ENCODE measurements around the gene RAB25. TPM values are rescaled to one million over a fixed set of nuclear protein-coding genes. Genes with fewer than 3 reads are reported as not detected.

The RAB25 gene
- total RNA-seq, 1 experiment from 2014 or later, result not detected

- TF ChIP-seq CTCF (IDR thresholded peaks at IDR 0.05), result no peak
- TF ChIP-seq TCF7L2 (IDR thresholded peaks at IDR 0.05; ENCODE audit: low read depth, low read length), result no peak
- no peak for TF ChIP-seq POLR2AphosphoS5 (IDR thresholded peaks at IDR 0.05; ENCODE audit: low read depth, low read length)
- TF ChIP-seq SIN3A (IDR thresholded peaks at IDR 0.05; ENCODE audit: borderline replicate concordance, insufficient read depth, low read depth, low read length), result no peak
- no peak for TF ChIP-seq REST (IDR thresholded peaks at IDR 0.05; ENCODE audit: insufficient read depth in 1 of 2, low read depth in 2 of 2, low read length in 1 of 2)
- no peak overlapping the region for H3K4me3 ChIP-seq (ENCODE audit: low read depth in 2 of 2, low read length in 2 of 2)
- in situ Hi-C loops (cut with HindIII; ENCODE audit: low pct_unique_long_range_greater_than_20kb, low sequenced_read_pairs) (no loop called here), intact Hi-C loops (cut with micrococcal nuclease; ENCODE audit: unreplicated experiment) (no loop called here)
- peaks cover 3% of the 10 kb centered on the region; the same call in 1 of the 2 replicates for H3K4me1 ChIP-seq (ENCODE audit: control insufficient read depth, insufficient read depth, low read length)
- H3K9me3 ChIP-seq (ENCODE audit: control insufficient read depth, insufficient read depth, low read depth, low read length), result no peaks in the 10 kb centered on the region
- H3K36me3 ChIP-seq (ENCODE audit: control insufficient read depth, insufficient read depth, low read length), result peaks cover 13% of the 10 kb centered on the region
- ChIA-PET CTCF (no interaction called here), POLR2A (no interaction called here)
- no peaks in the 10 kb centered on the region for H3K27me3 ChIP-seq (ENCODE audit: control insufficient read depth, insufficient read depth, low read length)
- no TSS peak for BruUV-seq (replicated peaks)
- no peak for DNase-seq (ENCODE audit: low read depth, low spot score)
- 0 out of 2 replicates have a peak, but pooled peaks have one; percentile 44 for ATAC-seq
- no peak overlapping the region for H3K27ac ChIP-seq (ENCODE audit: low read length)
These were observed 46.1 kb upstream of the RAB25 start for GRCh38 chr1:156014829-156015228.

- Histone ChIP-seq H3K36me3 (ENCODE audit: control insufficient read depth, insufficient read depth, low read length) (peaks cover 4% of the 10 kb centered on the region; the same call in 1 of the 2 replicates), H3K27ac (ENCODE audit: low read length) (peak overlapping the region; percentile 81), H3K27me3 (ENCODE audit: control insufficient read depth, insufficient read depth, low read length) (no peaks in the 10 kb centered on the region), H3K9me3 (ENCODE audit: control insufficient read depth, insufficient read depth, low read depth, low read length) (no peaks in the 10 kb centered on the region), H3K4me3 (ENCODE audit: low read depth in 2 of 2, low read length in 2 of 2) (peak overlapping the region; percentile 70 to 89), H3K4me1 (ENCODE audit: control insufficient read depth, insufficient read depth, low read length) (peaks cover 6% of the 10 kb centered on the region; the same call in 1 of the 2 replicates)
- CTCF ChIA-PET, result no interaction called here
- intact Hi-C loops (cut with micrococcal nuclease; ENCODE audit: unreplicated experiment), result no loop called here
- BruUV-seq (replicated peaks), result TSS peak; percentile 93
- in situ Hi-C loops (cut with HindIII; ENCODE audit: low pct_unique_long_range_greater_than_20kb, low sequenced_read_pairs), result no loop called here
- ATAC-seq (no peak), DNase-seq (ENCODE audit: low read depth, low spot score) (no peak)
- TF ChIP-seq CTCF (IDR thresholded peaks at IDR 0.05) (no peak), POLR2AphosphoS5 (IDR thresholded peaks at IDR 0.05; ENCODE audit: low read depth, low read length) (no peak), REST (IDR thresholded peaks at IDR 0.05; ENCODE audit: insufficient read depth in 1 of 2, low read depth in 2 of 2, low read length in 1 of 2) (no peak), TCF7L2 (IDR thresholded peaks at IDR 0.05; ENCODE audit: low read depth, low read length) (no peak), SIN3A (IDR thresholded peaks at IDR 0.05; ENCODE audit: borderline replicate concordance, insufficient read depth, low read depth, low read length) (no peak)
- POLR2A ChIA-PET, result no interaction called here
These were observed 41.0 kb upstream of the RAB25 start for GRCh38 chr1:156019946-156020292.
